Parathyroid adenoma (tissue), 2 donors: ENCODE data around the gene SPEM1.

ENCODE experiments used
- H2AFZ ChIP-seq: fragments of 300-600 bp; sonication (generic); one replicate; pipeline ENCODE4 v1.7.0; 2017; ENCODE audit warnings: antibody characterized with exemption, mild to moderate bottlenecking
- H3K27ac ChIP-seq: fragments of 300-600 bp; sonication (generic); one replicate; pipeline ENCODE4 v1.7.0; 2017
- H3K27me3 ChIP-seq: fragments of 300-600 bp; sonication (generic); one replicate; pipeline ENCODE4 v1.7.0; 2017; ENCODE audit warnings: low read length; ENCODE audit not compliant: control insufficient read depth, insufficient read depth
- H3K36me3 ChIP-seq: fragments of 300-600 bp; sonication (generic); one replicate; pipeline ENCODE4 v1.7.0; 2017; ENCODE audit warnings: low read length; ENCODE audit not compliant: control insufficient read depth, insufficient read depth
- H3K4me1 ChIP-seq: fragments of 300-600 bp; sonication (generic); one replicate; pipeline ENCODE4 v1.7.0; 2017; ENCODE audit warnings: control low read depth
- H3K4me2 ChIP-seq: fragments of 300-600 bp; sonication (generic); one replicate; pipeline ENCODE4 v1.7.0; 2017; ENCODE audit warnings: low read length
- H3K4me3 ChIP-seq: fragments of 300-600 bp; sonication (generic); one replicate; pipeline ENCODE4 v1.7.0; 2017; ENCODE audit warnings: low read depth, low read length
- H3K79me2 ChIP-seq: fragments of 300-600 bp; sonication (generic); one replicate; pipeline ENCODE4 v1.7.0; 2017; ENCODE audit warnings: control low read depth
- H3K9ac ChIP-seq: fragments of 300-600 bp; sonication (generic); one replicate; pipeline ENCODE4 v1.7.0; 2017; ENCODE audit warnings: mild to moderate bottlenecking
- H3K9me3 ChIP-seq: fragments of 300-600 bp; sonication (generic); one replicate; pipeline ENCODE4 v1.7.0; 2017; ENCODE audit warnings: low read length; ENCODE audit not compliant: control insufficient read depth
- TF ChIP-seq, protein P1 (sequence below): fragments of 300-600 bp; sonication (generic); IDR thresholded peaks from one replicate; pipeline ENCODE4 v1.7.0; 2017; ENCODE audit warnings: antibody characterized with exemption, mild to moderate bottlenecking
- donor health status: primary hyperparathyroidism.

Gene SPEM1

DNA sequence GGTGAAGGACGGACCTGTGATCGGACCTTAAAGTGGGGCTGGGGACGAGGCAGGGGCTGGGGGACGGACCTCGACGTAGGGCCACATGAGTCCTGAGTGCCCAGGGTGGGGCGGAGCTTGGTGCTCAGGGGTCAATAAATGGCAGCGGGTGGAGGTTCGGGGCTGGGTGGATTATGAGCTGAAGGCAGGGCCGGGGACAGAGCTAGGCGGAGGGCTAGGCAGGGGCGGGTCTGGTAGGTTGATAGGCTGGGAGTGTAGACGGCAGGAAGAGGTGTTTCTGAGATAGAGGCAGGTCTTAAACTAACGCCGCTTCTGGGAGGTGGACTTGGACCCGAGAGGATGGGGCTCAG lies 25.5 kb downstream of the SPEM1 start:
- peaks cover 15% of the 10 kb centered on the region for H3K4me1 ChIP-seq
- peak overlapping the region; percentile 92 for H3K4me2 ChIP-seq
- peak overlapping the region; percentile 3 for H3K27ac ChIP-seq
- H3K4me3 ChIP-seq, result peak overlapping the region; percentile 78
- peak overlapping the region; percentile 87 for H2AFZ ChIP-seq
- H3K79me2 ChIP-seq, result no peaks in the 10 kb centered on the region
- no peaks in the 10 kb centered on the region for H3K9me3 ChIP-seq
- H3K9ac ChIP-seq, result no peak overlapping the region
- H3K27me3 ChIP-seq, result no peaks in the 10 kb centered on the region
- H3K36me3 ChIP-seq, result no peaks in the 10 kb centered on the region
- TF ChIP-seq, protein P1, sequence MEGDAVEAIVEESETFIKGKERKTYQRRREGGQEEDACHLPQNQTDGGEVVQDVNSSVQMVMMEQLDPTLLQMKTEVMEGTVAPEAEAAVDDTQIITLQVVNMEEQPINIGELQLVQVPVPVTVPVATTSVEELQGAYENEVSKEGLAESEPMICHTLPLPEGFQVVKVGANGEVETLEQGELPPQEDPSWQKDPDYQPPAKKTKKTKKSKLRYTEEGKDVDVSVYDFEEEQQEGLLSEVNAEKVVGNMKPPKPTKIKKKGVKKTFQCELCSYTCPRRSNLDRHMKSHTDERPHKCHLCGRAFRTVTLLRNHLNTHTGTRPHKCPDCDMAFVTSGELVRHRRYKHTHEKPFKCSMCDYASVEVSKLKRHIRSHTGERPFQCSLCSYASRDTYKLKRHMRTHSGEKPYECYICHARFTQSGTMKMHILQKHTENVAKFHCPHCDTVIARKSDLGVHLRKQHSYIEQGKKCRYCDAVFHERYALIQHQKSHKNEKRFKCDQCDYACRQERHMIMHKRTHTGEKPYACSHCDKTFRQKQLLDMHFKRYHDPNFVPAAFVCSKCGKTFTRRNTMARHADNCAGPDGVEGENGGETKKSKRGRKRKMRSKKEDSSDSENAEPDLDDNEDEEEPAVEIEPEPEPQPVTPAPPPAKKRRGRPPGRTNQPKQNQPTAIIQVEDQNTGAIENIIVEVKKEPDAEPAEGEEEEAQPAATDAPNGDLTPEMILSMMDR, result no peak

DNA sequence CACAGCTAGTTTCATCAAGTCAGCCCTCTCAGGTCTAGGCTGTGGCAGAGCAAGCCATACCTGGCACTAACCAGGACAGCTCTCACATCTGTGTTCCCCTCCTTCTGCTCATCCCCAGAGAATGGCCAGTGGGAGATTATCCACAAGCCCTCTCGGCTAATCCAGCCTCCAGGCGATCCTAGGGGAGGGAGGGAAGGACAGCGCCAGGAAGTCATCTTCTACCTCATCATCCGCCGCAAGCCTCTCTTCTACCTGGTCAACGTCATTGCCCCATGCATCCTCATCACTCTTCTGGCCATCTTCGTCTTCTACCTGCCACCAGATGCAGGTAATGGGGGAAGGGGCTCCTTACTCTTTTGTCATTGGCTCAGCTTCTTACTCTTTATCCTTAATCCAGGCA lies 28.3 kb downstream of the SPEM1 start:
- no peaks in the 10 kb centered on the region for H3K36me3 ChIP-seq

GRCh38 chr17:7459961-7460545 lies 39.9 kb downstream of the SPEM1 start:
- Histone ChIP-seq H3K27me3 (no peaks in the 10 kb centered on the region), H3K9me3 (no peaks in the 10 kb centered on the region), H3K9ac (no peak overlapping the region), H3K4me2 (no peak overlapping the region), H3K4me3 (no peak overlapping the region), H3K36me3 (no peaks in the 10 kb centered on the region), H3K4me1 (no peaks in the 10 kb centered on the region), H3K27ac (peak overlapping the region; percentile 33), H3K79me2 (peaks cover 26% of the 10 kb centered on the region), H2AFZ (no peak overlapping the region)
- TF ChIP-seq, protein P1, result no peak

More for the DNA sequence above, 28.3 kb downstream of the SPEM1 start:
- H2AFZ ChIP-seq, result no peak overlapping the region
- H3K4me2 ChIP-seq, result no peak overlapping the region
- no peaks in the 10 kb centered on the region for H3K79me2 ChIP-seq
- no peak overlapping the region for H3K9ac ChIP-seq
- H3K27ac ChIP-seq, result no peak overlapping the region
- no peak overlapping the region for H3K4me3 ChIP-seq
- peaks cover 12% of the 10 kb centered on the region for H3K4me1 ChIP-seq
- no peaks in the 10 kb centered on the region for H3K9me3 ChIP-seq
- TF ChIP-seq, protein P1, result no peak
- H3K27me3 ChIP-seq, result no peaks in the 10 kb centered on the region

DNA sequence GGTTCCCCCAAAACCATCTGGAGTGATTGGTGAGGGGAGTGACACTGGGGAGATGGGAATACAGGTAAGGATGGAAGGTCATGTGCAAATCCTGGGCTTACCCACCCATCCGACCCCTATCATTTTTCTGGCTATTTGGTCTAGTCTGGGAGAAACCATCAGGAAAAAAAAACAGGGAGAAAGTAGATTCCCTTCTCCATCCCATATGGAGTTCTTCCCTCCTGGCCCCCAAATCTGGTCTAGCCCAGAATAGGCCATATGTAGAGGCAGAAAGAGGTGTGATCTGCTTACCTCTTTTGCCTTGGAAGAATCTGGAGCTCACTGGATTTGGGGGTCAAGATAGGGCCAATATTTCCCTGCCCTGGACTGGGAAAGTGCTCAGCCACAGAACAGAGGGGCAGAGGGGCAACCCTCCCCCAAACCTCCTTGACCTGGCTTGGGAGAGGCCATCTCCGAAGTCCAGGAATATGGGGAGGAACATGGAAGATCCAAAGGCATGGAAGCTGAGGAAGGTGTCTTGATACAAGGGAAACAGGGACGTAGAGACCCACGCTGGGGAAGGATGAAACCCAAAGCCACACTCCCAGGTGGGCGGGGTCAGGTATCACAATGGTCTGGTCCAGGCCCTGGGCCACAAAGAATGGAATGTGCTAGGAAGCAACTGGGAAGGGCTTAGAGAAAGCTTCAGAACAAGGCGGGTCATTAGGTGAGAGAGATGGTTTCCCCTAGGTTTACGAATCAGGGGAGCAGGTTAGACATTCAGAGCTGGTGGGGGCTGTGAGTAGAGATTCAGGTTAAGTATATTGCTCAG lies 40.9 kb downstream of the SPEM1 start:
- Histone ChIP-seq H3K27me3 (no peaks in the 10 kb centered on the region), H2AFZ (no peak overlapping the region), H3K27ac (peak overlapping the region; percentile 33), H3K4me1 (peaks cover 1% of the 10 kb centered on the region), H3K36me3 (no peaks in the 10 kb centered on the region), H3K4me2 (no peak overlapping the region), H3K4me3 (no peak overlapping the region), H3K9me3 (no peaks in the 10 kb centered on the region), H3K9ac (no peak overlapping the region), H3K79me2 (peaks cover 33% of the 10 kb centered on the region)
- TF ChIP-seq, protein P1, result no peak
